WTC11 (cell line): ENCODE results near the gene NOL4L.

Source experiments
- ZNF512 ChIP-seq: sonication (generic); formaldehyde crosslinking; IDR thresholded peaks from 2 replicates; pipeline ENCODE4 v1.8.1; 2022; ENCODE audit warnings: missing genetic modification reagents, borderline replicate concordance
- TF ChIP-seq, protein P1 (sequence below): fragments of 200-600 bp; IDR thresholded peaks from 2 replicates; pipeline ENCODE4 v1.8.0; 2022; ENCODE audit warnings: antibody characterized with exemption

GRCh38 chr20:32632461-32633354, 47.6 kb upstream of the NOL4L start:
- no peak for TF ChIP-seq ZNF512
- TF ChIP-seq, protein P1, sequence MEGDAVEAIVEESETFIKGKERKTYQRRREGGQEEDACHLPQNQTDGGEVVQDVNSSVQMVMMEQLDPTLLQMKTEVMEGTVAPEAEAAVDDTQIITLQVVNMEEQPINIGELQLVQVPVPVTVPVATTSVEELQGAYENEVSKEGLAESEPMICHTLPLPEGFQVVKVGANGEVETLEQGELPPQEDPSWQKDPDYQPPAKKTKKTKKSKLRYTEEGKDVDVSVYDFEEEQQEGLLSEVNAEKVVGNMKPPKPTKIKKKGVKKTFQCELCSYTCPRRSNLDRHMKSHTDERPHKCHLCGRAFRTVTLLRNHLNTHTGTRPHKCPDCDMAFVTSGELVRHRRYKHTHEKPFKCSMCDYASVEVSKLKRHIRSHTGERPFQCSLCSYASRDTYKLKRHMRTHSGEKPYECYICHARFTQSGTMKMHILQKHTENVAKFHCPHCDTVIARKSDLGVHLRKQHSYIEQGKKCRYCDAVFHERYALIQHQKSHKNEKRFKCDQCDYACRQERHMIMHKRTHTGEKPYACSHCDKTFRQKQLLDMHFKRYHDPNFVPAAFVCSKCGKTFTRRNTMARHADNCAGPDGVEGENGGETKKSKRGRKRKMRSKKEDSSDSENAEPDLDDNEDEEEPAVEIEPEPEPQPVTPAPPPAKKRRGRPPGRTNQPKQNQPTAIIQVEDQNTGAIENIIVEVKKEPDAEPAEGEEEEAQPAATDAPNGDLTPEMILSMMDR = no peak
